ENCODE data around the gene PAQR8. TPM values are rescaled to one million over a fixed set of nuclear protein-coding genes. Genes with fewer than 3 reads are reported as not detected.
A peak's percentile ranks its signal among the peaks of the same experiment; 100 is the strongest.

Gene PAQR8
- total RNA-seq, 2 donors from 2014 or later, result 2.6 to 5.6 TPM

GRCh38 chr6:52360601-52361413 is 1.1 kb upstream of the PAQR8 start:
- H3K9me3 ChIP-seq, result no peaks in the 10 kb centered on the region
- no peak for DNase-seq (ENCODE audit: low spot score)
- H3K4me1 ChIP-seq, result peaks cover 0 to 10% of the 10 kb centered on the region in 2 donors
- no peaks in the 10 kb centered on the region for H3K27me3 ChIP-seq
- no peaks in the 10 kb centered on the region for H3K36me3 ChIP-seq
- peak overlapping the region; percentile 84 to 85 for H3K27ac ChIP-seq
- TF ChIP-seq CTCF (IDR thresholded peaks at IDR 0.05), result no peak
- no peak overlapping the region for H3K4me3 ChIP-seq

GRCh38 chr6:52361414-52361944 is 472 bp upstream of the PAQR8 start:
- H3K27me3 ChIP-seq, result no peaks in the 10 kb centered on the region
- DNase-seq (ENCODE audit: low spot score), result peak; percentile 70
- H3K4me3 ChIP-seq, result peak overlapping the region; percentile 84 to 91
- no peaks in the 10 kb centered on the region for H3K9me3 ChIP-seq
- no peaks in the 10 kb centered on the region for H3K36me3 ChIP-seq
- H3K27ac ChIP-seq, result peak overlapping the region; percentile 84 to 85
- TF ChIP-seq CTCF (IDR thresholded peaks at IDR 0.05), result no peak
- peaks cover 0 to 10% of the 10 kb centered on the region in 2 donors for H3K4me1 ChIP-seq

GRCh38 chr6:52362443-52363227 is 684 bp downstream of the PAQR8 start:
- H3K27ac ChIP-seq, result peak overlapping the region; percentile 84 to 85
- no peaks in the 10 kb centered on the region for H3K27me3 ChIP-seq
- H3K4me1 ChIP-seq, result peaks cover 0 to 10% of the 10 kb centered on the region in 2 donors
- DNase-seq (ENCODE audit: low spot score), result no peak
- H3K36me3 ChIP-seq, result no peaks in the 10 kb centered on the region
- TF ChIP-seq CTCF (IDR thresholded peaks at IDR 0.05), result no peak
- no peaks in the 10 kb centered on the region for H3K9me3 ChIP-seq
- H3K4me3 ChIP-seq, result peak overlapping the region; percentile 84 to 91

GRCh38 chr6:52363228-52363867 is 1.4 kb downstream of the PAQR8 start:
- Histone ChIP-seq H3K27me3 (no peaks in the 10 kb centered on the region), H3K36me3 (no peaks in the 10 kb centered on the region), H3K4me3 (peak overlapping the region; percentile 84 to 91), H3K27ac (peak overlapping the region in 1 of 2 donors; percentile 85), H3K9me3 (no peaks in the 10 kb centered on the region), H3K4me1 (peaks cover 0 to 10% of the 10 kb centered on the region in 2 donors)
- no peak for DNase-seq (ENCODE audit: low spot score)
- TF ChIP-seq CTCF (IDR thresholded peaks at IDR 0.05), result no peak

GRCh38 chr6:52364480-52365166 is 2.7 kb downstream of the PAQR8 start:
- no peaks in the 10 kb centered on the region for H3K27me3 ChIP-seq
- H3K27ac ChIP-seq, result no peak overlapping the region
- no peak for DNase-seq (ENCODE audit: low spot score)
- H3K36me3 ChIP-seq, result no peaks in the 10 kb centered on the region
- no peak overlapping the region for H3K4me3 ChIP-seq
- peaks cover 0 to 10% of the 10 kb centered on the region in 2 donors for H3K4me1 ChIP-seq
- TF ChIP-seq CTCF (IDR thresholded peaks at IDR 0.05), result no peak
- H3K9me3 ChIP-seq, result no peaks in the 10 kb centered on the region
